ENCODE results near the gene SF3B1.
A peak's percentile ranks its signal among the peaks of the same experiment; 100 is the strongest.

The SF3B1 gene

GRCh38 chr2:197358931-197359330, 75.9 kb downstream of the SF3B1 start (continued):
- TF ChIP-seq TSHZ2 (CRISPR knock-in tag; IDR thresholded peaks at IDR 0.05) (no peak), TOX (CRISPR knock-in tag; IDR thresholded peaks at IDR 0.05; ENCODE audit: borderline replicate concordance) (no peak), ARNTL (CRISPR knock-in tag; IDR thresholded peaks at IDR 0.05; ENCODE audit: borderline replicate concordance, low read depth) (no peak)

- no peak for ATAC-seq
- TF ChIP-seq ZNF565 (CRISPR knock-in tag; conservative IDR thresholded peaks at IDR 0.05; ENCODE audit: low read depth), result no peak
- TF ChIP-seq ISL1 (CRISPR knock-in tag; IDR thresholded peaks at IDR 0.05), result no peak
- TF ChIP-seq OSR1 (CRISPR knock-in tag; IDR thresholded peaks at IDR 0.05), result no peak
These were observed 76.8 kb downstream of the SF3B1 start for GRCh38 chr2:197357986-197358385.

GRCh38 chr2:197356136-197356535, 78.7 kb downstream of the SF3B1 start:
- no peak for TF ChIP-seq BACH2 (CRISPR knock-in tag; IDR thresholded peaks at IDR 0.05; ENCODE audit: borderline replicate concordance)
- no peak for TF ChIP-seq PPARA (CRISPR knock-in tag; IDR thresholded peaks at IDR 0.05; ENCODE audit: borderline replicate concordance)
- no peak for TF ChIP-seq ZFP3 (CRISPR knock-in tag; IDR thresholded peaks at IDR 0.05)
- no peak for TF ChIP-seq ESRRG (CRISPR knock-in tag; IDR thresholded peaks at IDR 0.05)
- no peak for TF ChIP-seq ZNF565 (CRISPR knock-in tag; conservative IDR thresholded peaks at IDR 0.05; ENCODE audit: low read depth)
- TF ChIP-seq CSRNP3 (CRISPR knock-in tag; IDR thresholded peaks at IDR 0.05), result no peak
- TF ChIP-seq ZC3H10 (CRISPR knock-in tag; IDR thresholded peaks at IDR 0.05), result no peak
- no peak for TF ChIP-seq TSHZ2 (CRISPR knock-in tag; IDR thresholded peaks at IDR 0.05)
- no peak for TF ChIP-seq POU6F1 (CRISPR knock-in tag; IDR thresholded peaks at IDR 0.05; ENCODE audit: borderline replicate concordance, low read depth)
- no peak for TF ChIP-seq PATZ1 (CRISPR knock-in tag; IDR thresholded peaks at IDR 0.05; ENCODE audit: borderline replicate concordance)
- TF ChIP-seq ZFP30 (CRISPR knock-in tag; IDR thresholded peaks at IDR 0.05), result no peak
- TF ChIP-seq RARB (CRISPR knock-in tag; IDR thresholded peaks at IDR 0.05), result no peak
- TF ChIP-seq GLIS3 (CRISPR knock-in tag; IDR thresholded peaks at IDR 0.05), result no peak
- no peak for TF ChIP-seq TOX (CRISPR knock-in tag; IDR thresholded peaks at IDR 0.05; ENCODE audit: borderline replicate concordance)
- peak; percentile 57 for ATAC-seq

- ATAC-seq, result no peak
- no peak for TF ChIP-seq ZNF565 (CRISPR knock-in tag; conservative IDR thresholded peaks at IDR 0.05; ENCODE audit: low read depth)
- no peak for TF ChIP-seq TSHZ2 (CRISPR knock-in tag; IDR thresholded peaks at IDR 0.05)
- TF ChIP-seq ZC3H10 (CRISPR knock-in tag; IDR thresholded peaks at IDR 0.05), result no peak
- TF ChIP-seq PPARA (CRISPR knock-in tag; IDR thresholded peaks at IDR 0.05; ENCODE audit: borderline replicate concordance), result no peak
These were observed 80.7 kb downstream of the SF3B1 start for GRCh38 chr2:197354169-197354558.

Measured in SK-N-SH treated with all-trans-retinoic acid at 6 μM for 48 hours (cell line).